Esophagus (tissue), 2 donors: Measurements from ENCODE around the gene C1orf185. TPM values are rescaled to one million over a fixed set of nuclear protein-coding genes. Genes with fewer than 3 reads are reported as not detected.

ENCODE experiments used
- H3K27ac ChIP-seq, 2 donors: one replicate each; pipeline ENCODE4 v1.5.1; 2013; ENCODE audit warnings: low read depth in 2 of 2, mild to moderate bottlenecking in 2 of 2, inconsistent platforms in 1 of 2, low read length in 1 of 2, moderate library complexity in 1 of 2
- H3K27me3 ChIP-seq, 2 donors: one replicate each; pipeline ENCODE4 v1.6.1; 2013; ENCODE audit warnings: low read length in 2 of 2, control low read depth in 1 of 2, mild to moderate bottlenecking in 1 of 2; ENCODE audit not compliant: insufficient read depth in 2 of 2, control insufficient read depth in 1 of 2
- H3K36me3 ChIP-seq, 2 donors: one replicate each; pipeline ENCODE4 v1.6.1; 2013; ENCODE audit warnings: low read length in 1 of 2; ENCODE audit not compliant: control insufficient read depth in 2 of 2, insufficient read depth in 2 of 2
- H3K4me1 ChIP-seq, 2 donors: one replicate each; pipeline ENCODE4 v1.6.1; 2013; ENCODE audit warnings: low read length in 1 of 2; ENCODE audit not compliant: control insufficient read depth in 2 of 2, insufficient read depth in 2 of 2
- H3K4me3 ChIP-seq, 2 donors: one replicate each; pipeline ENCODE4 v1.5.1; 2013; ENCODE audit warnings: low read length in 2 of 2, mild to moderate bottlenecking in 2 of 2, low read depth in 1 of 2, moderate library complexity in 1 of 2
- H3K9me3 ChIP-seq, 2 donors: one replicate each; pipeline ENCODE4 v1.6.1; 2013; ENCODE audit warnings: mild to moderate bottlenecking in 2 of 2, low read depth in 1 of 2, low read length in 1 of 2, moderate library complexity in 1 of 2; ENCODE audit not compliant: control insufficient read depth in 2 of 2, insufficient read depth in 1 of 2
- WGBS, 2 donors: extraction: QIAGEN DNeasy Blood & Tissue Kit; methylation state at CpG; one replicate each; pipeline ENCODE4 v1.1.7; 2013; 5-methylcytosine and 5-hydroxymethylcytosine counted together
- polyA plus RNA-seq, 2 donors: library from polyadenylated mRNA; stranded (reverse); fragments of 200-250 nt; gene quantifications; one replicate each; pipeline ENCODE4 v1.2.3, GENCODE V29; 2013
- donor health status: healthy with polysubstance abuse.
- donor health status: Bipolar disorder and iron deficiency.

The C1orf185 gene
- polyA plus RNA-seq, 2 donors = not detected

GRCh38 chr1:51086496-51087271 lies 15.3 kb upstream of the C1orf185 start:
- Histone ChIP-seq H3K4me1 (no peaks in the 10 kb centered on the region), H3K27me3 (no peaks in the 10 kb centered on the region), H3K36me3 (no peaks in the 10 kb centered on the region), H3K4me3 (no peak overlapping the region), H3K27ac (no peak overlapping the region), H3K9me3 (no peaks in the 10 kb centered on the region)
- WGBS, 2 donors = 82 to 89% methylated on average over 3 of the region's 3 CpGs

- Histone ChIP-seq H3K36me3 (no peaks in the 10 kb centered on the region), H3K4me3 (no peak overlapping the region), H3K9me3 (no peaks in the 10 kb centered on the region), H3K4me1 (no peaks in the 10 kb centered on the region), H3K27me3 (no peaks in the 10 kb centered on the region), H3K27ac (no peak overlapping the region)
- WGBS, 2 donors = 19 to 33% methylated on average over 1 of the region's 1 CpG
Measured at GRCh38 chr1:51088474-51088873, 13.6 kb upstream of the C1orf185 start.

GRCh38 chr1:51093581-51093980 lies 8.4 kb upstream of the C1orf185 start:
- H3K36me3 ChIP-seq = no peaks in the 10 kb centered on the region
- H3K9me3 ChIP-seq = peaks cover 0 to 3% of the 10 kb centered on the region in 2 donors
- H3K4me3 ChIP-seq = no peak overlapping the region
- H3K4me1 ChIP-seq = no peaks in the 10 kb centered on the region
- H3K27ac ChIP-seq = no peak overlapping the region
- no peaks in the 10 kb centered on the region for H3K27me3 ChIP-seq
- 36 to 57% methylated on average over 1 of the region's 1 CpG for WGBS, 2 donors

GRCh38 chr1:51097171-51097570 lies 4.9 kb upstream of the C1orf185 start:
- Histone ChIP-seq H3K27ac (no peak overlapping the region), H3K4me1 (no peaks in the 10 kb centered on the region), H3K9me3 (peaks cover 0 to 3% of the 10 kb centered on the region in 2 donors), H3K4me3 (no peak overlapping the region), H3K36me3 (no peaks in the 10 kb centered on the region), H3K27me3 (no peaks in the 10 kb centered on the region)
- WGBS, 2 donors = 86 to 88% methylated on average over 1 of the region's 1 CpG

GRCh38 chr1:51100264-51100880 lies 1.7 kb upstream of the C1orf185 start:
- Histone ChIP-seq H3K4me3 (no peak overlapping the region), H3K9me3 (peaks cover 0 to under 1% of the 10 kb centered on the region in 2 donors), H3K36me3 (no peaks in the 10 kb centered on the region), H3K27me3 (no peaks in the 10 kb centered on the region), H3K4me1 (no peaks in the 10 kb centered on the region), H3K27ac (no peak overlapping the region)
- whole genome bisulfite sequencing, 2 donors = 78 to 79% methylated on average over 3 of the region's 3 CpGs

GRCh38 chr1:51114137-51114536 lies 12.1 kb downstream of the C1orf185 start:
- no peak overlapping the region for H3K4me3 ChIP-seq
- H3K9me3 ChIP-seq = no peaks in the 10 kb centered on the region
- H3K4me1 ChIP-seq = no peaks in the 10 kb centered on the region
- H3K27me3 ChIP-seq = no peaks in the 10 kb centered on the region
- H3K36me3 ChIP-seq = no peaks in the 10 kb centered on the region
- 72 to 75% methylated on average over 6 of the region's 6 CpGs for WGBS, 2 donors
- H3K27ac ChIP-seq = no peak overlapping the region

GRCh38 chr1:51115714-51116404 lies 13.8 kb downstream of the C1orf185 start:
- no peak overlapping the region for H3K27ac ChIP-seq
- H3K4me1 ChIP-seq = no peaks in the 10 kb centered on the region
- 86 to 90% methylated on average over 7 of the region's 7 CpGs for WGBS, 2 donors
- H3K9me3 ChIP-seq = no peaks in the 10 kb centered on the region
- no peaks in the 10 kb centered on the region for H3K27me3 ChIP-seq
- no peak overlapping the region for H3K4me3 ChIP-seq
- no peaks in the 10 kb centered on the region for H3K36me3 ChIP-seq

GRCh38 chr1:51119331-51119730 lies 17.3 kb downstream of the C1orf185 start:
- Histone ChIP-seq H3K9me3 (no peaks in the 10 kb centered on the region), H3K4me3 (no peak overlapping the region), H3K27me3 (no peaks in the 10 kb centered on the region), H3K4me1 (no peaks in the 10 kb centered on the region), H3K27ac (no peak overlapping the region), H3K36me3 (no peaks in the 10 kb centered on the region)
- WGBS, 2 donors = 68 to 74% methylated on average over 3 of the region's 3 CpGs

- Histone ChIP-seq H3K9me3 (no peaks in the 10 kb centered on the region), H3K4me3 (no peak overlapping the region), H3K27me3 (peaks cover 0 to 2% of the 10 kb centered on the region in 2 donors), H3K4me1 (no peaks in the 10 kb centered on the region), H3K27ac (no peak overlapping the region), H3K36me3 (no peaks in the 10 kb centered on the region)
- WGBS, 2 donors = 73 to 83% methylated on average over 2 of the region's 2 CpGs
Measured at GRCh38 chr1:51120629-51121028, 18.6 kb downstream of the C1orf185 start.
